ENCODE results near the gene RPTOR. TPM values are rescaled to one million over a fixed set of nuclear protein-coding genes. Genes with fewer than 3 reads are reported as not detected.

RPTOR gene
- total RNA-seq, 1 experiment from 2014 or later: 66.7 TPM

DNA sequence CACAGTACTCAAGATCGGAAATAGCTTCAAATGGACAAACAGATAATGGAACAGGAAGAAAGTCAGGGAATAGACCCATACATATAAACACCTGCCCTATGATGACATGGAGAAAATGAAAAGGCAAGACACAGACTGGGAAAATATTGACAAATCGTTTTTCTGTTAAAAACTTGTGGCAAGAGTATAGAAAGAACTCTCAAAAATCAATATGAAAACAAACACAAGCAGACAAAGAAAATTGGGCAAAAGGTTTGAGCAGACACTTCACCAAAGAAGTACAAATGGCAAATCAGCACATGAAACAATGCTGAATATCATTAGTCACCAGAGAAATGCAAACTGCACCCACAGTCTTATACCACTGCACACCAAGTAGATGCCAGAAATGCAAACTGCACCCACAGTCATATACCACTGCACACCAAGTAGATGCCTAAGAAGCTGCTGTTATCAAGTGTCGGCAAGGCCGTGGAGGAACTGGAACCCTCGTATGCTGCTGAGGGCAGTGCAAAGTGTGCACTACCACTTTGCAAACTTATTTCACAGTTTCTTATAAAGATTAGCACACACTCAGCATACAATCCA lies 323.5 kb downstream of the RPTOR start:
- no peak overlapping the region for H3K27ac Mint-ChIP-seq (ENCODE audit: unreplicated experiment)

DNA sequence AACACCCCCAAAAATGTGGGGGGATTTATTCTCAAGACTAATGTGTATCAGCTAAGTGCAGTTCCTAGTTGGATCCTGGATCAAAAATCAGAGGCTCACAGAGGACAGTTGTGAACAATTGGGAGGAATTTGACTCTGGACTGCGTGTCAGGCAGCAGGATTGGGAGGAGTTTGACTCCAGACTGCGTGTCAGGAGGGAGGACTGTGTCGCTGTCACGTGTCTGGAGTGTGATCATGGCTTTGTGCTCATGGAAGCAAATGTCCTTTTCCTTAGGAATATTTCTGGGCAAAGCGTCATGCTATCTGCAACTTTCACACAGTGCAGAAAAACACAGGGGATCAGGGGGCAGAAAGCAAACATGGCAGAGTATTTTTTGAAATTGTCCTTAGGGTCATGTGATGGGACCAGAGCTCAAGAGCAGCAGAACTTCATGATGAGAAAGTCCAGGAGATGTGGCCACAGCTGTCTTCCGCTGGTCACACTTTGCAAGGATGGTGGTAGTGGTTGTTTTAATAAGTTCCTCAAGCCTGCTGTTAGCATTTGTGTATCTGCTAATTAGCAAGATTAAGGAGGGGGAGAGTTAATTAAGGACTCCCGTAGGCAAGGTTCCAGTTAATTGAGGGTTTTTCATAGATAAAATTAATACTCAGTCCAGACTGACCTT lies 325.0 kb downstream of the RPTOR start:
- H3K9me3 ChIP-seq: no peaks in the 10 kb centered on the region
- no peaks in the 10 kb centered on the region for H3K27me3 ChIP-seq (replicated peaks; ENCODE audit: control insufficient read depth, insufficient read depth, low read length)
- Mint-ChIP-seq H3K27ac (ENCODE audit: unreplicated experiment) (no peak overlapping the region), H3K36me3 (ENCODE audit: insufficient read depth, unreplicated experiment) (peaks cover 14% of the 10 kb centered on the region), H3K9me3 (ENCODE audit: unreplicated experiment) (no peaks in the 10 kb centered on the region), H3K4me3 (ENCODE audit: unreplicated experiment) (no peak overlapping the region), H3K27me3 (ENCODE audit: insufficient read depth, unreplicated experiment) (no peaks in the 10 kb centered on the region), H3K4me1 (ENCODE audit: low read depth, unreplicated experiment) (no peaks in the 10 kb centered on the region)
- POLR2A ChIA-PET: no interaction called here
- H3K36me3 ChIP-seq (ENCODE audit: control insufficient read depth, insufficient read depth, low read length): no peaks in the 10 kb centered on the region
- no peak for DNase-seq
- TF ChIP-seq, protein P1, sequence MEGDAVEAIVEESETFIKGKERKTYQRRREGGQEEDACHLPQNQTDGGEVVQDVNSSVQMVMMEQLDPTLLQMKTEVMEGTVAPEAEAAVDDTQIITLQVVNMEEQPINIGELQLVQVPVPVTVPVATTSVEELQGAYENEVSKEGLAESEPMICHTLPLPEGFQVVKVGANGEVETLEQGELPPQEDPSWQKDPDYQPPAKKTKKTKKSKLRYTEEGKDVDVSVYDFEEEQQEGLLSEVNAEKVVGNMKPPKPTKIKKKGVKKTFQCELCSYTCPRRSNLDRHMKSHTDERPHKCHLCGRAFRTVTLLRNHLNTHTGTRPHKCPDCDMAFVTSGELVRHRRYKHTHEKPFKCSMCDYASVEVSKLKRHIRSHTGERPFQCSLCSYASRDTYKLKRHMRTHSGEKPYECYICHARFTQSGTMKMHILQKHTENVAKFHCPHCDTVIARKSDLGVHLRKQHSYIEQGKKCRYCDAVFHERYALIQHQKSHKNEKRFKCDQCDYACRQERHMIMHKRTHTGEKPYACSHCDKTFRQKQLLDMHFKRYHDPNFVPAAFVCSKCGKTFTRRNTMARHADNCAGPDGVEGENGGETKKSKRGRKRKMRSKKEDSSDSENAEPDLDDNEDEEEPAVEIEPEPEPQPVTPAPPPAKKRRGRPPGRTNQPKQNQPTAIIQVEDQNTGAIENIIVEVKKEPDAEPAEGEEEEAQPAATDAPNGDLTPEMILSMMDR (IDR thresholded peaks at IDR 0.05; ENCODE audit: insufficient read depth in 1 of 2, low read depth in 1 of 2, low read length in 1 of 2, severe bottlenecking in 1 of 2, unreplicated experiment in 1 of 2): no peak
- CTCF ChIA-PET: no interaction called here
- intact Hi-C loops (cut with micrococcal nuclease; ENCODE audit: unreplicated experiment): no loop called here
- BruUV-seq (replicated peaks): no TSS peak
- no peaks in the 10 kb centered on the region for H3K4me1 ChIP-seq
- no peak overlapping the region for H3K4me3 ChIP-seq (ENCODE audit: low read depth, low read length)

More for the DNA sequence above, 323.5 kb downstream of the RPTOR start:
- Mint-ChIP-seq H3K4me1 (ENCODE audit: low read depth, unreplicated experiment) (no peaks in the 10 kb centered on the region), H3K36me3 (ENCODE audit: insufficient read depth, unreplicated experiment) (peaks cover 9% of the 10 kb centered on the region), H3K9me3 (ENCODE audit: unreplicated experiment) (no peaks in the 10 kb centered on the region), H3K4me3 (ENCODE audit: unreplicated experiment) (no peak overlapping the region), H3K27me3 (ENCODE audit: insufficient read depth, unreplicated experiment) (no peaks in the 10 kb centered on the region)
- Histone ChIP-seq H3K4me1 (no peaks in the 10 kb centered on the region), H3K36me3 (ENCODE audit: control insufficient read depth, insufficient read depth, low read length) (no peaks in the 10 kb centered on the region), H3K4me3 (ENCODE audit: low read depth, low read length) (no peak overlapping the region), H3K9me3 (no peaks in the 10 kb centered on the region), H3K27me3 (replicated peaks; ENCODE audit: control insufficient read depth, insufficient read depth, low read length) (no peaks in the 10 kb centered on the region)
- intact Hi-C loops (cut with micrococcal nuclease; ENCODE audit: unreplicated experiment): no loop called here
- BruUV-seq (replicated peaks): no TSS peak
- TF ChIP-seq, protein P1 (IDR thresholded peaks at IDR 0.05; ENCODE audit: insufficient read depth in 1 of 2, low read depth in 1 of 2, low read length in 1 of 2, severe bottlenecking in 1 of 2, unreplicated experiment in 1 of 2): no peak
- CTCF ChIA-PET: no interaction called here
- no peak for DNase-seq
- POLR2A ChIA-PET: no interaction called here

DNA sequence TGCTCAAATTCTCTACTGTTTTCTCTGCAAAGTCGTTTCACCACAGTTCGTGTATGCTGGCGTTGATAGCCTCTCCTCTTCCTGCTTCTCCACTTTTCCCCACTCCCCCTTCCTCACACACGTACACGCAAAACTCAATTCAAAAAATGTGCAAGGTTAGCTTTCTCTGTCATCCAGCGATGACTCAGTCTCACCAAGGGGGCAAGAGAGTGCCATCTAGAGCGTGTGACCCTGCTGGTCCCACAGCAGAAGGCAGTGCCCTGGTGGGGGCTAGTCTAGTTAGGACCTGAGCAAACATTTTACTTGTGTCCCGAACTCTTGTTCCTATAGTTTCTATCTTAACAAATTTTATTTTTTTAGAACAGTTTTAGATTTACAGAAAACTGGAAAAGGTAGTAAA lies 325.8 kb downstream of the RPTOR start:
- Mint-ChIP-seq H3K27me3 (ENCODE audit: insufficient read depth, unreplicated experiment) (no peaks in the 10 kb centered on the region), H3K4me1 (ENCODE audit: low read depth, unreplicated experiment) (no peaks in the 10 kb centered on the region), H3K36me3 (ENCODE audit: insufficient read depth, unreplicated experiment) (peaks cover 14% of the 10 kb centered on the region), H3K27ac (ENCODE audit: unreplicated experiment) (no peak overlapping the region), H3K9me3 (ENCODE audit: unreplicated experiment) (no peaks in the 10 kb centered on the region), H3K4me3 (ENCODE audit: unreplicated experiment) (no peak overlapping the region)
- Histone ChIP-seq H3K9me3 (no peaks in the 10 kb centered on the region), H3K4me1 (no peaks in the 10 kb centered on the region), H3K27me3 (replicated peaks; ENCODE audit: control insufficient read depth, insufficient read depth, low read length) (no peaks in the 10 kb centered on the region), H3K4me3 (ENCODE audit: low read depth, low read length) (no peak overlapping the region), H3K36me3 (ENCODE audit: control insufficient read depth, insufficient read depth, low read length) (no peaks in the 10 kb centered on the region)
- no peak for DNase-seq
- BruUV-seq (replicated peaks): no TSS peak
- intact Hi-C loops (cut with micrococcal nuclease; ENCODE audit: unreplicated experiment): no loop called here
- TF ChIP-seq, protein P1 (IDR thresholded peaks at IDR 0.05; ENCODE audit: insufficient read depth in 1 of 2, low read depth in 1 of 2, low read length in 1 of 2, severe bottlenecking in 1 of 2, unreplicated experiment in 1 of 2): no peak
- CTCF ChIA-PET: no interaction called here
- POLR2A ChIA-PET: no interaction called here
